Stomach (tissue), 4 donors: ENCODE results near the gene KERA.

ENCODE experiments used
- EP300 ChIP-seq: sonication (generic); formaldehyde crosslinking; IDR thresholded peaks from one replicate; pipeline ENCODE4 v1.6.1; 2017; ENCODE audit warnings: antibody characterized with exemption
- POLR2A ChIP-seq, 4 donors: fragments of 450-650 bp; IDR thresholded peaks; one replicate each; pipeline ENCODE4 v1.6.1; 2016; ENCODE audit warnings: antibody characterized with exemption in 4 of 4, control low read depth in 2 of 4, mild to moderate bottlenecking in 1 of 4, moderate library complexity in 1 of 4
- POLR2AphosphoS5 ChIP-seq, 3 donors: sonication (generic); formaldehyde crosslinking; IDR thresholded peaks; one replicate each; pipeline ENCODE4 v1.6.1; 2016; ENCODE audit warnings: antibody characterized with exemption in 3 of 3
- TF ChIP-seq, protein P1 (sequence below), 7 experiments: fragments of 450-650 bp in 4 of 7; fragments of 200-600 bp in 3 of 7; sonication (generic) in 3 of 7; IDR thresholded peaks; one replicate each; pipeline ENCODE4 v1.5.1; 2016 to 2019; ENCODE audit warnings: antibody characterized with exemption in 7 of 7, control low read depth in 2 of 7, mild to moderate bottlenecking in 1 of 7

DNA sequence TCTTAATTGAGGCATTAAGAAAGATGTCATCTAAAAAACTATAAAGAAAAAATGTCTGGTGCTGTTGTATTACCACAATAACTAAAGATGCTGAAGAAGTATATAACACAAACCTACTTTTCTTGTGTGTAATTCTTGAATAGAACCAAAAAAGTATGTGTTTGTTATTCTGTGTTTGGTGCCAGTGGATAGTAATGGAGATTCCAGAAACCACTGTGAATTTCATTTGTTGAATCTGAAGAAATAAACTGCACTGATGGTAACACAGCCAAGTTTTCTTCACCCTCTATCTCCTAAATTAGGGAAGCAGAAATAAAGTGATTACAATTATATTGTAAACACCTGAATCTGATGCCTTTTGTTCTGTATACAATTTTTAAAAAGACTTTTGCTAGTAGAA, 13.1 kb upstream of the KERA start:
- TF ChIP-seq, protein P1, sequence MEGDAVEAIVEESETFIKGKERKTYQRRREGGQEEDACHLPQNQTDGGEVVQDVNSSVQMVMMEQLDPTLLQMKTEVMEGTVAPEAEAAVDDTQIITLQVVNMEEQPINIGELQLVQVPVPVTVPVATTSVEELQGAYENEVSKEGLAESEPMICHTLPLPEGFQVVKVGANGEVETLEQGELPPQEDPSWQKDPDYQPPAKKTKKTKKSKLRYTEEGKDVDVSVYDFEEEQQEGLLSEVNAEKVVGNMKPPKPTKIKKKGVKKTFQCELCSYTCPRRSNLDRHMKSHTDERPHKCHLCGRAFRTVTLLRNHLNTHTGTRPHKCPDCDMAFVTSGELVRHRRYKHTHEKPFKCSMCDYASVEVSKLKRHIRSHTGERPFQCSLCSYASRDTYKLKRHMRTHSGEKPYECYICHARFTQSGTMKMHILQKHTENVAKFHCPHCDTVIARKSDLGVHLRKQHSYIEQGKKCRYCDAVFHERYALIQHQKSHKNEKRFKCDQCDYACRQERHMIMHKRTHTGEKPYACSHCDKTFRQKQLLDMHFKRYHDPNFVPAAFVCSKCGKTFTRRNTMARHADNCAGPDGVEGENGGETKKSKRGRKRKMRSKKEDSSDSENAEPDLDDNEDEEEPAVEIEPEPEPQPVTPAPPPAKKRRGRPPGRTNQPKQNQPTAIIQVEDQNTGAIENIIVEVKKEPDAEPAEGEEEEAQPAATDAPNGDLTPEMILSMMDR (IDR thresholded peaks at IDR 0.05): no peak
- TF ChIP-seq POLR2A (IDR thresholded peaks at IDR 0.05) (no peak), EP300 (no peak), POLR2AphosphoS5 (IDR thresholded peaks at IDR 0.05) (no peak)
